ENCODE results near the gene IL17REL.

The IL17REL gene

GRCh38 chr22:49966041-49966773, 46.4 kb downstream of the IL17REL start:
- Histone ChIP-seq H3K4me1 (ENCODE audit: insufficient read depth, low read length, severe bottlenecking) (peaks cover 18% of the 10 kb centered on the region), H3K9ac (ENCODE audit: low read length) (no peak overlapping the region), H3K36me3 (ENCODE audit: insufficient read depth, low read length) (peaks cover 39% of the 10 kb centered on the region), H4K20me1 (ENCODE audit: insufficient read depth, low read length) (no peaks in the 10 kb centered on the region), H3K27me3 (ENCODE audit: insufficient read depth, low read length) (no peaks in the 10 kb centered on the region), H3K4me3 (ENCODE audit: low read depth, low read length, poor library complexity, severe bottlenecking) (no peak overlapping the region), H3K79me2 (ENCODE audit: insufficient read depth, low read length) (no peaks in the 10 kb centered on the region), H2AFZ (ENCODE audit: low read length) (no peak overlapping the region), H3K27ac (ENCODE audit: low read depth, low read length, poor library complexity, severe bottlenecking) (no peak overlapping the region), H3K4me2 (ENCODE audit: low read length) (no peak overlapping the region), H3F3A (ENCODE audit: insufficient read depth, low read length) (0 out of 2 replicates have a peak, but pooled peaks cover 3% of the 10 kb centered on the region), H3K9me3 (ENCODE audit: low read length) (no peaks in the 10 kb centered on the region), H3K9me2 (ENCODE audit: low read depth, low read length) (no peaks in the 10 kb centered on the region)
- no peak for TF ChIP-seq EZH2 (IDR thresholded peaks at IDR 0.05; ENCODE audit: borderline replicate concordance, low read length)
- TF ChIP-seq CTCF (IDR thresholded peaks at IDR 0.05; ENCODE audit: low read length): no peak

- peaks cover 39% of the 10 kb centered on the region for H3K36me3 ChIP-seq (ENCODE audit: insufficient read depth, low read length)
- H3K9me3 ChIP-seq (ENCODE audit: low read length): no peaks in the 10 kb centered on the region
- 0 out of 2 replicates have a peak, but pooled peaks cover 3% of the 10 kb centered on the region for H3F3A ChIP-seq (ENCODE audit: insufficient read depth, low read length)
- TF ChIP-seq CTCF (IDR thresholded peaks at IDR 0.05; ENCODE audit: low read length) (no peak), EZH2 (IDR thresholded peaks at IDR 0.05; ENCODE audit: borderline replicate concordance, low read length) (no peak)
- H2AFZ ChIP-seq (ENCODE audit: low read length): no peak overlapping the region
- no peak overlapping the region for H3K4me3 ChIP-seq (ENCODE audit: low read depth, low read length, poor library complexity, severe bottlenecking)
- H3K27ac ChIP-seq (ENCODE audit: low read depth, low read length, poor library complexity, severe bottlenecking): no peak overlapping the region
- H3K27me3 ChIP-seq (ENCODE audit: insufficient read depth, low read length): no peaks in the 10 kb centered on the region
- H3K4me1 ChIP-seq (ENCODE audit: insufficient read depth, low read length, severe bottlenecking): peaks cover 10% of the 10 kb centered on the region
- no peak overlapping the region for H3K4me2 ChIP-seq (ENCODE audit: low read length)
- no peak overlapping the region for H3K9ac ChIP-seq (ENCODE audit: low read length)
- no peaks in the 10 kb centered on the region for H4K20me1 ChIP-seq (ENCODE audit: insufficient read depth, low read length)
- no peaks in the 10 kb centered on the region for H3K9me2 ChIP-seq (ENCODE audit: low read depth, low read length)
- H3K79me2 ChIP-seq (ENCODE audit: insufficient read depth, low read length): no peaks in the 10 kb centered on the region
Measured at GRCh38 chr22:49965091-49966040, 47.2 kb downstream of the IL17REL start.

- Histone ChIP-seq H3K27me3 (ENCODE audit: insufficient read depth, low read length) (no peaks in the 10 kb centered on the region), H3K9ac (ENCODE audit: low read length) (no peak overlapping the region), H3K9me2 (ENCODE audit: low read depth, low read length) (no peaks in the 10 kb centered on the region), H3K4me2 (ENCODE audit: low read length) (no peak overlapping the region), H3K27ac (ENCODE audit: low read depth, low read length, poor library complexity, severe bottlenecking) (no peak overlapping the region), H3K9me3 (ENCODE audit: low read length) (no peaks in the 10 kb centered on the region), H4K20me1 (ENCODE audit: insufficient read depth, low read length) (no peaks in the 10 kb centered on the region), H2AFZ (ENCODE audit: low read length) (no peak overlapping the region), H3K79me2 (ENCODE audit: insufficient read depth, low read length) (no peaks in the 10 kb centered on the region), H3K4me3 (ENCODE audit: low read depth, low read length, poor library complexity, severe bottlenecking) (no peak overlapping the region), H3F3A (ENCODE audit: insufficient read depth, low read length) (0 out of 2 replicates have a peak, but pooled peaks cover 3% of the 10 kb centered on the region), H3K36me3 (ENCODE audit: insufficient read depth, low read length) (peaks cover 39% of the 10 kb centered on the region), H3K4me1 (ENCODE audit: insufficient read depth, low read length, severe bottlenecking) (peaks cover 17% of the 10 kb centered on the region)
- no peak for TF ChIP-seq EZH2 (IDR thresholded peaks at IDR 0.05; ENCODE audit: borderline replicate concordance, low read length)
- no peak for TF ChIP-seq CTCF (IDR thresholded peaks at IDR 0.05; ENCODE audit: low read length)
Measured at GRCh38 chr22:49964136-49965090, 48.2 kb downstream of the IL17REL start.

All from OCI-LY1 (cell line).